GM12878 (cell line): ENCODE results near the gene DOCK1. TPM values are rescaled to one million over a fixed set of nuclear protein-coding genes. Genes with fewer than 3 reads are reported as not detected.

Source experiments
- ATAC-seq: fragments of 200-7000 bp; cut with Tn5 transposase; 3 replicates; pipeline ENCODE4 v1.9.1; 2020; ENCODE audit warnings: mild to moderate bottlenecking, moderate library complexity
- BruUV-seq: library from RNA; stranded (reverse); fragments of 400-500 nt; replicated peaks from 2 replicates; lab custom pipeline; 2021; lab: Mats Ljungman, UMichigan
- CTCF ChIA-PET: fragments of 300-600 bp; sonication (Branson Sonifier 250); formaldehyde crosslinking; extraction: SDS; loops from one replicate; lab custom pipeline; 2021; ENCODE audit warnings: inconsistent platforms; lab: Yijun Ruan, JAX
- POLR2A ChIA-PET: fragments of 350-600 bp; formaldehyde crosslinking; extraction: SDS; loops from one replicate; lab custom pipeline; 2021; ENCODE audit warnings: inconsistent platforms; lab: Charles Lee
- RAD21 ChIA-PET: fragments of 300-600 bp; sonication (Branson Sonifier 250); formaldehyde crosslinking; loops from one replicate; lab custom pipeline; 2023; ENCODE audit warnings: antibody characterized with exemption; ENCODE audit not compliant: unreplicated experiment; lab: Charles Lee
- SMC1A ChIA-PET: fragments of 300-600 bp; sonication (Branson Sonifier 250); formaldehyde crosslinking; loops from one replicate; lab custom pipeline; 2023; ENCODE audit not compliant: unreplicated experiment, uncharacterized antibody; lab: Charles Lee
- DNase-seq: peaks from one replicate; pipeline ENCODE4 v3.0.0-alpha.2; 2011; ENCODE audit warnings: low read depth, low spot score
- FAIRE-seq: peaks from 3 replicates; lab custom pipeline; 2011; peaks lifted over from hg19 to GRCh38; lab: Jason Lieb, UNC
- H2AFZ ChIP-seq: 2 replicates; pipeline ENCODE4 v1.6.0; 2011; ENCODE audit warnings: low read depth, low read length, control low read depth; ENCODE audit not compliant: control insufficient read depth
- H3K27ac ChIP-seq: 2 replicates; pipeline ENCODE4 v1.5.1; 2011; ENCODE audit warnings: control low read depth; ENCODE audit not compliant: control insufficient read depth, insufficient read depth
- H3K27me3 ChIP-seq, 2 experiments: replicated peaks in 1 of 2; 2 replicates each; pipeline versions ENCODE4 v1.6.0 to v1.6.1; 2011; ENCODE audit warnings: low read length in 1 of 2; ENCODE audit not compliant: control insufficient read depth in 2 of 2, insufficient read depth in 2 of 2
- H3K36me3 ChIP-seq, 2 experiments: 2 replicates each; pipeline ENCODE4 v1.5.1; 2011; ENCODE audit warnings: low read length in 1 of 2; ENCODE audit not compliant: control insufficient read depth in 2 of 2, insufficient read depth in 2 of 2
- H3K4me1 ChIP-seq: 2 replicates; pipeline ENCODE4 v1.6.1; 2011; ENCODE audit warnings: mild to moderate bottlenecking, low read length, moderate library complexity, mixed read lengths; ENCODE audit not compliant: control insufficient read depth, insufficient read depth
- H3K4me2 ChIP-seq: 2 replicates; pipeline ENCODE4 v1.6.0; 2011; ENCODE audit warnings: control low read depth; ENCODE audit not compliant: control insufficient read depth, insufficient read depth
- H3K4me3 ChIP-seq: fragments of 200-600 bp; sonication (generic); 2 replicates; pipeline ENCODE4 v1.5.1; 2016
- H3K79me2 ChIP-seq: 2 replicates; pipeline ENCODE4 v1.6.0; 2011; ENCODE audit warnings: low read length; ENCODE audit not compliant: control insufficient read depth, insufficient read depth
- H3K9ac ChIP-seq: 2 replicates; pipeline ENCODE4 v1.8.0; 2011; ENCODE audit warnings: low read length, control low read depth, mixed read lengths; ENCODE audit not compliant: control insufficient read depth, insufficient read depth
- H3K9me3 ChIP-seq: replicated peaks from 3 replicates; pipeline ENCODE4 v1.5.1; 2011; ENCODE audit warnings: mild to moderate bottlenecking, low read length; ENCODE audit not compliant: control insufficient read depth, insufficient read depth
- H4K20me1 ChIP-seq: 2 replicates; pipeline ENCODE4 v1.6.0; 2011; ENCODE audit not compliant: control insufficient read depth, insufficient read depth
- ASH2L ChIP-seq: fragments of 300-600, 200-600 bp; sonication (generic); IDR thresholded peaks from 2 replicates; pipeline ENCODE4 v1.6.1; 2017; ENCODE audit warnings: low read depth, mild to moderate bottlenecking, borderline replicate concordance
- ATF2 ChIP-seq: IDR thresholded peaks from 2 replicates; pipeline ENCODE4 v1.6.1; 2012; ENCODE audit warnings: low read length, inconsistent platforms
- ATF3 ChIP-seq: IDR thresholded peaks from 2 replicates; pipeline ENCODE4 v1.6.1; 2011; ENCODE audit warnings: low read depth, mild to moderate bottlenecking, low read length, moderate library complexity, borderline replicate concordance; ENCODE audit errors: extremely low read depth
- BCL3 ChIP-seq: IDR thresholded peaks from 2 replicates; pipeline ENCODE4 v1.6.1; 2011; ENCODE audit warnings: borderline replicate concordance, low read depth, mild to moderate bottlenecking, moderate library complexity, low read length; ENCODE audit not compliant: insufficient read depth, poor library complexity, severe bottlenecking
- CREB1 ChIP-seq: IDR thresholded peaks from 2 replicates; pipeline ENCODE4 v1.6.1; 2012; ENCODE audit warnings: low read depth, mild to moderate bottlenecking, inconsistent platforms
- IKZF2 ChIP-seq, 2 experiments: fragments of 450-650 bp; IDR thresholded peaks; 2 replicates each; pipeline ENCODE4 v1.6.1; 2017; ENCODE audit warnings: mild to moderate bottlenecking in 2 of 2, moderate library complexity in 2 of 2
- JUNB ChIP-seq: IDR thresholded peaks from 2 replicates; pipeline ENCODE4 v1.6.1; 2016; ENCODE audit warnings: antibody characterized with exemption, mild to moderate bottlenecking
- MEF2A ChIP-seq: IDR thresholded peaks from 2 replicates; pipeline ENCODE4 v1.6.1; 2011; ENCODE audit warnings: low read depth, mild to moderate bottlenecking, low read length, moderate library complexity; ENCODE audit not compliant: insufficient read depth
- NFYB ChIP-seq: IDR thresholded peaks from 2 replicates; pipeline ENCODE4 v1.6.1; 2011; ENCODE audit warnings: low read depth, mild to moderate bottlenecking, low read length, improper control_type of control experiment, moderate library complexity; ENCODE audit not compliant: insufficient read depth
- POLR2A ChIP-seq: IDR thresholded peaks from 2 replicates; pipeline ENCODE4 v1.6.1; 2011; ENCODE audit warnings: low read depth, mild to moderate bottlenecking, low read length
- WRNIP1 ChIP-seq: IDR thresholded peaks from 2 replicates; pipeline ENCODE4 v1.6.1; 2011; ENCODE audit warnings: low read depth, low read length, improper control_type of control experiment, borderline replicate concordance
- ZNF622 ChIP-seq: fragments of 450-650 bp; IDR thresholded peaks from 2 replicates; pipeline ENCODE4 v1.6.1; 2017; ENCODE audit warnings: mild to moderate bottlenecking, inconsistent platforms
- WGBS: methylation state at CpG from one replicate; pipeline ENCODE4 v1.1.6; 2016; ENCODE audit warnings: low lambda C conversion rate; ENCODE audit not compliant: insufficient replicate concordance, insufficient coverage; ENCODE audit errors: missing lambda C conversion rate; 5-methylcytosine and 5-hydroxymethylcytosine counted together
- in situ Hi-C: fragments of 300-500 bp; cut with MboI; formaldehyde crosslinking; loops from 9 replicates; pipeline ENCODE4 v1.14.3; 2018; ENCODE audit warnings: mixed read lengths
- intact Hi-C: fragments of 100-400 bp; cut with micrococcal nuclease; formaldehyde crosslinking; loops from one replicate; pipeline ENCODE4 v1.14.2; 2022; ENCODE audit not compliant: unreplicated experiment
- polyA plus RNA-seq, 11 experiments: library from polyadenylated mRNA; depleted of rRNA in 4 of 11; unstranded in 6 of 11; stranded (reverse) in 5 of 11; fragments of >200 nt; fragmentation: Nextera tagmentation in 4 of 11; fragmentation: Illumina TruSeq in 1 of 11; extraction: Ambion mirVana in 4 of 11; extraction: Trizol in 1 of 11; gene quantifications; 1 replicate in 1 of 11; 2 replicates in 10 of 11; pipeline versions ENCODE4 v1.2.1 to v1.2.3, GENCODE V29; 2011 to 2016; ENCODE audit warnings: inconsistent platforms in 2 of 11, missing spikeins in 2 of 11, low read depth in 1 of 11
- total RNA-seq, 4 experiments: library from RNA; depleted of rRNA in 3 of 4; stranded (reverse); fragments of >200 nt in 3 of 4; fragmentation: Illumina TruSeq in 1 of 4; extraction: Trizol in 1 of 4; gene quantifications; 2 replicates each; pipeline versions ENCODE4 v1.2.1 to v1.2.3, GENCODE V29; 2013 to 2021
- TF ChIP-seq, protein P1 (sequence below): fragments of 450-650 bp; IDR thresholded peaks from 2 replicates; pipeline ENCODE4 v1.6.1; 2017; ENCODE audit warnings: low read depth, mild to moderate bottlenecking, moderate library complexity

The DOCK1 gene
- total and polyA plus RNA-seq, 10 of the 15 experiments (the other 5 are each of a cell fraction or from before 2014, with no cell fraction given), result 0.05 to 0.18 TPM; not detected in 8

DNA sequence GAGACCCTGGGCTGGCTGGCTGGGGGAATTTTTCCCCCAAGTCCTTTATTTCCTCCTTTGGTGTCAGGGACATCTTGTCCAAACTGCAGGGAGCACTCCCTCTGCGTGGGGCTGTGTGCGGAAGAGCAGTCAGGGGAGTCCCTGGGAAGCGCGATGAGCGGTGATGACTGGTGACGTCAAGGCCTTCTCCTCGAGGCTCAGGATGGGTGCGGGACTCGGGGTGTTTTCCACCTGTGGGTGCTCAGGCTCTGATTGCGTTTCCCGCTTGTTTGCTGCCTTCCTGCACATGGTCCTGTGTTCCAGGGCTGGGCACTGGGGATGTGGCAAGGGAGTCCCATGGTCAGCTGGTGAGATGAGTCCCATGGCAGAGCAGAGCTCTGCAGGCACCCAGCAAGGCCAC, 101.2 kb downstream of the DOCK1 start (continued):
- no peak for TF ChIP-seq ATF2
- TF ChIP-seq MEF2A, result no peak
- TF ChIP-seq BCL3, result no peak
- no peak for TF ChIP-seq NFYB
- no peak for TF ChIP-seq JUNB
- no peak for TF ChIP-seq WRNIP1
- no peak for TF ChIP-seq POLR2A
- no peak for TF ChIP-seq CREB1
- TF ChIP-seq ASH2L, result no peak
- TF ChIP-seq, all 136 proteins: peak for 0

DNA sequence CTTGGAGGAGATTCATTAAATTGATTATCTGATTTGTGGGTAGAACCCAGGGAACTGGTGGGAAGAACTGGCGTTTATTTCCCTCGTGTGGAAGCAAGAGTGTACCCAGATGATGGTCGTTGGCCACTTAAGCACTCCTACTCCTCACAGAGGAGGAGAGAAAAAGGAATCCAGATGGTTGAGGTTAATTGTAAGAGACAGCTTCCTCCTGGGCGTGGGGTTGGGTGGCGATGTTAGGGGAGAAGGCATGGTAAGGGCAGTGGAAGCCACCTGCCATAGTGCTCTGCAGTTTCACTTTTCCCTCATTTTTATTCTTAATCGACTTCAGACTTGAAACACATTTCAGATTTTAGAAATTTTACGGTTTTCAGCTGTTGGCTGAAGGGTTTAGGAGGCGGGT, 104.1 kb downstream of the DOCK1 start:
- no peak for DNase-seq
- ATAC-seq, result no peak
- SMC1A ChIA-PET, result no interaction called here
- intact Hi-C loops (no loop called here), in situ Hi-C loops (no loop called here)
- Histone ChIP-seq H2AFZ (no peak overlapping the region), H3K4me2 (no peak overlapping the region), H3K36me3 (no peaks in the 10 kb centered on the region), H4K20me1 (no peaks in the 10 kb centered on the region), H3K27ac (no peak overlapping the region), H3K4me3 (no peak overlapping the region), H3K9me3 (no peaks in the 10 kb centered on the region; the same call in 2 of the 3 replicates), H3K27me3 (no peaks in the 10 kb centered on the region), H3K9ac (no peak overlapping the region), H3K4me1 (no peaks in the 10 kb centered on the region), H3K79me2 (no peaks in the 10 kb centered on the region)
- WGBS, result 2% methylated on average over 8 of the region's 8 CpGs
- RAD21 ChIA-PET, result no interaction called here
- CTCF ChIA-PET, result no interaction called here
- POLR2A ChIA-PET, result interaction anchor here (0.6 kb wide), 1 partner anchor 585 kb away, joined by 4 read pairs; no protein-coding TSS in a partner anchor
- BruUV-seq, result no TSS peak
- no peak for FAIRE-seq
- TF ChIP-seq ZNF622 (no peak), ATF3 (no peak), IKZF2 (IDR thresholded peaks at IDR 0.05) (no peak)
- TF ChIP-seq, protein P1, sequence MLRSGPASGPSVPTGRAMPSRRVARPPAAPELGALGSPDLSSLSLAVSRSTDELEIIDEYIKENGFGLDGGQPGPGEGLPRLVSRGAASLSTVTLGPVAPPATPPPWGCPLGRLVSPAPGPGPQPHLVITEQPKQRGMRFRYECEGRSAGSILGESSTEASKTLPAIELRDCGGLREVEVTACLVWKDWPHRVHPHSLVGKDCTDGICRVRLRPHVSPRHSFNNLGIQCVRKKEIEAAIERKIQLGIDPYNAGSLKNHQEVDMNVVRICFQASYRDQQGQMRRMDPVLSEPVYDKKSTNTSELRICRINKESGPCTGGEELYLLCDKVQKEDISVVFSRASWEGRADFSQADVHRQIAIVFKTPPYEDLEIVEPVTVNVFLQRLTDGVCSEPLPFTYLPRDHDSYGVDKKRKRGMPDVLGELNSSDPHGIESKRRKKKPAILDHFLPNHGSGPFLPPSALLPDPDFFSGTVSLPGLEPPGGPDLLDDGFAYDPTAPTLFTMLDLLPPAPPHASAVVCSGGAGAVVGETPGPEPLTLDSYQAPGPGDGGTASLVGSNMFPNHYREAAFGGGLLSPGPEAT, result no peak
